HG03439 (cell line): ENCODE data around the gene ZCCHC4.
A peak's percentile ranks its signal among the peaks of the same experiment; 100 is the strongest.
"Not testable (repeated sequence)": the region's sequence is repeated elsewhere in the genome, so short reads cannot be mapped to it uniquely, and the experiment has no call there.

ENCODE experiments used
- ATAC-seq: cut with Tn5 transposase; IDR thresholded peaks from one replicate; pipeline ENCODE4 v1.9.1; 2021; ENCODE audit warnings: mild to moderate bottlenecking, moderate library complexity; ENCODE audit not compliant: unreplicated experiment

ZCCHC4 gene

DNA sequence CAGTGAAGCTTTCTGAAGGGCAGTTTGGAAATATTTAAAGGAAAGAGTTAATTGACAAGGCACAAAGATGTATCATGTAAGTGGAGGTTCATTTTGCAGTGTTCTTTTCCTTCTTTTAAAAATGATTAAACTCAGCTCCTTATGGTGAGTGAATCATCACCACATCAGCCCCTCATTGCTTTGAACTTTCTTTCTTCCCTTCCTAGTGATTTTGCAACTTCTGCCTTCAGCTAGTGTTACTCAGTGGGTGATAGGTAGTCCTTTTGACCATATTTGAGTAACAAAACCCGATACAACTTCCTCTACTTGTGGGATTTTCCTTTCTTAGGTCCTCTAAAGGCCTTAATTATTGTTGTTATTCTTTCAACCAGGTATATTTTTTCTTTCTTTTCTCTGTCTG lies 8.2 kb downstream of the ZCCHC4 start:
- no peak for ATAC-seq

DNA sequence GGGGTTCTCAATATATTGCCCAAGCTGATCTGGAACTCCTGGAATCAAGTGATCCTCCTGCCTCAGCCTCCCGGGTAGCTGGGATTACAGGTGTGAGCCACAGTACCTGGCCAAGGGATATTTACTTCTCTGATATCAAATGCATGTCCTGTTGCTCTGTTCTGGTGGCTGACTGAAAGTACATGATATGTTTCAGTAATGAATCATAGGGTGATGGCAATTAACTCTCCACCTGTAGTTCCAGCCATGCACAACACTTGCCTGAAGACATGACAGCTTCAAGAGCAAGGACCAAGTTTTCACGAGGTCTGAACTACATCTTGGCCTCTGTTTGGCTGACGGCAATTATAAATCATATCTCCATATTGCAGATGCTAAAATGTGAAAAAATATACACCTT lies 9.1 kb downstream of the ZCCHC4 start:
- no peak for ATAC-seq

DNA sequence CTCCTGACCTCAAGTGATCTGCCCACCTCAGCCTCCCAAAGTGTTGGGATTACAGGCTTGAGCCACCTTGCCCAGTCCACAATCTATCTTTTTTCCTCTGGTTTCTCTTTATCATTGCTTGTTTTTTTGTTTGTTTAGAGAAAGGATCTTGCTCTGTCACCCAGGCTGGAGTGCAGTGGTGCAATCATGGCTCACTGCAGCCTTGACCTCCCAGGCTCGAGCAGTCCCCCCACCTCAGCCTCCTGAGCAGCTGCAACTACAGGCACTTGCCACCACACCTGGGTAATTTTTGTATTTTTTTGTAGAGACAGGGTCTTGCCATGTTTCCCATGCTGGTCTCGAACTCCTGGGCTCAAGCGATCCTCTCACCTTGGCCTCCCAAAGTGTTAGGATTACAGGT lies 15.9 kb downstream of the ZCCHC4 start:
- not testable (repeated sequence) for ATAC-seq

DNA sequence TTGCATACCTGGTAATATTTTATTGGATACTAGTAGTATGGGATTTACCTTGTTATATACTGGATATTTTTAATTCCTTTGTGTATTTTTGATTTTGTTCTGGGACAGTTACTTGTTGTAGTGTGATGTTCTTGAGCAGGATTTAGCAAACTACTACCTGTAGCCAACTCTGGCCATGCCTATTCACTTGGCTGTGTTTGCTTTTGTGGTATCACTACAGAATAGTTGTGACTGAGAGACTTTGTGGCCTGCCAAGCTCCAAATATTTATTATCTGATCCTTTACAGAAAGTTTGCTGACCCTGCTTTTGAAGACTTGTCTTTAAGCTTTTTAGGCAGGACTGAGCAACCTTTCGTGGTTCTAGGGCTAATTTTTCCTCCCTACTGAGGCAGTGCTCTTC lies 17.8 kb downstream of the ZCCHC4 start:
- no peak for ATAC-seq

DNA sequence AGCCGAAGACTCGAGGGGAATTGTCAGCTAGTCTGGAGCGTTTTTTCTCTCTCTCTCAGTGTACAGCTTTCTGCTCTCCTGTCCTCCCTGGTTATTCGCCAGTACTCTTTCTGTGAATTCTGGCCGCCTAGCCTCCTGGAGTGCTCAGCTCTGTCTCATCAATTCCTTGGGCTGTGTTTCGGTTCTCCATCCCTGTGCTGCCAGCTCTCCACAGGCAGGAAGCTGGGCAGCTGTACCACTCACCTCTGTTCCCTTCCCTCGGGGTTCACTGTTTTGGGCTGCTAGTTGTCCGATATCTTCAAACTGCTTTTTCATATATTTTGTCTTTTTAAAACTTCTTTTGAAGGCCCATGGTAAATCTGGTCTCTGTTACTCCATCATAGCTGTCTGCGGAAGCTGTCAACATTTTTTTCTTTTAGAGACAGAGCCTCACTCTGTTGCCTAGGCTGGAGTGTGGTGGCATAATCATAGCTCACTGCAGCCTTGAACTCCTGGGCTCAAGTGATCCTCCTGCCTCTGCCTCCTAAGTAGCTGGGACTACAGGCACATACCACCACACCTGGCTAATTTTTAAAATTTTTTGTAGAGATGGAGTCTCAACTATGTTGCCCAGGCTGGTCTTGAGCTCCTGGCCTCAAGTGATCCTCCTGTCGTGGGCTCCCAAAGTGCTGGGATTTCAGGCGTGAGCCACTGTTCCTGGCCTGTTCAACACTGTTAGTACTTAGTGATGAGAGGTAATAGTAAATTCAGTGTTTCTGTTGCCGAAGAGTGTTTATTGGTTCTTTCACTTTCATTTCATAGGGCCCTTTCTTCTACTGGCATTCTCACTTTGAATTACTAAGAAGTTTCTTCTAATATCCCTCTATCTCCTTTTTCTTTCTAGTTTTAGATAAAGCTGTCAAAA lies 18.6 kb downstream of the ZCCHC4 start:
- peak; percentile 79 for ATAC-seq

DNA sequence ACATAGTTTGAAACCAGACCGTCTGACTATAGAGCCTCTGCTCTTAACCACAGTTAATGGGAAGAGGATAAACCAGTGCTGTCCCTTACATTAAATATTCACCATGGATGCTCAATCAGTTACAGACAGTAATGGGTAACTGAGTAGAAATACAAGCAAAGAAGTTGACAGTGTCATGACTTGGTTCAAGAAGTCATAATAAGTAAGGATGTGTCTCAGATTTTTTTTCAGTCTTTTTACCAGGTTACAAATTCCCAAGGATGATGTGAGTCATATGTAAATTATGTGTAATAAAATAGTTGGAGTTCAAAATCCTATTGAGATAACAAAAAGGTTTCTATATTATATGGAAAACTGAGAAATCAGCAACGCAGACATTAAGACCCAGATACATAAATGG lies 31.1 kb downstream of the ZCCHC4 start:
- no peak for ATAC-seq

DNA sequence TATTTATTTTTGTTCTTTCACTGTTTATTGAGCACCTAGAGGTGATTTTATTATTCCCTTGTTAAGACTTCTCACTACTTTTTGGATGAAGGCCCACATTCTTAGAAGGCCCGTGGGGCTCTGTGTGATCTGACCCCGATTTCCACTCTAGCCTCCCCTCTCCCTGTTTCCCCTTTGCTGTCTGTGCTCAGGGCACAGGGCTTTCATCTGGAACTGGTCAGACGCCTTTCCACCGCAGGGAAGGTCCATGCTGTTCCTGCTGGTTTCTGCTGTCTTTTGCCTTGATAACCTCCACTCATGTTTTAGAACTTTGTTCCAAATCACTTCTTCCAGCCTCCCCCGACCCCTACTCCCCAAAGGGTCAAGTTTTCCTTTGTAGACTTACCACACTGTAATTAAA lies 33.2 kb downstream of the ZCCHC4 start:
- no peak for ATAC-seq

DNA sequence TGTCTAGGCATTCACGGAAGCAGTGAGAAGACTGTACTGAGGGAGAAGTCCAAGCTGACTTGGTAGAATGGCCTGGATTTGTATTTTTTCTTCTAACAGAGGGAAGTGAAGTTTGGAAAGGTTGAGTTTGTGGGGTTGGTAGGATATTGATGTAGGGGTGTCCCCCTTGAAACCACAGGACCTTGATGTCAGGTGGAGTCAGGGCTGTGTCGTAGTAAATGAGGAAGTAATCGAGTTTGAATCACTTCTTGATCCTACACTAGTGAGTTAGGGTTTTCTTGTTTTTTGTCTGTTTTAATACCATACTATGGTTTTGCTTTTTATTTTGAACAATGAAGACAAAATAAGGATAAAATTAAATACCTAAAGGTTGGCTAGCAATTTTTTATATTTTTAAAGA lies 34.3 kb downstream of the ZCCHC4 start:
- no peak for ATAC-seq

DNA sequence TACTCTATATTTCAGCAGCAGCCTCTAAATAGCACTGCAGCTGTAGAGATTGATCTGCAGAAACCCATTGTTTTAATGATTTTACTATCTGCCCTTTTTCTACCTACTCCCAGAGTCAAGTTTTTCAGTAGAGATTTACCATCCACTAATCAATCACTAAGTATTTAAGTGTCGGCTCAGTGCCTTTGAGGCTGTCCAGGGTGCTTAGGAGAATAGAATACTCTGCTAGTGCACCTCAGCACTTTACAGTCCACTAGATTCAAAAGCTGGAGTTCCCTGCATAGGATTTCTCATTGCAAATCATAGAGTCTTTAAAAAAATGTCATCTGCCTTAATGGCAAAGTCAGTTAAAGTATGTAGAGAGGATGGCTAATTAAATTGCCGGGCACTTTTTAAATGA lies 34.9 kb downstream of the ZCCHC4 start:
- no peak for ATAC-seq

DNA sequence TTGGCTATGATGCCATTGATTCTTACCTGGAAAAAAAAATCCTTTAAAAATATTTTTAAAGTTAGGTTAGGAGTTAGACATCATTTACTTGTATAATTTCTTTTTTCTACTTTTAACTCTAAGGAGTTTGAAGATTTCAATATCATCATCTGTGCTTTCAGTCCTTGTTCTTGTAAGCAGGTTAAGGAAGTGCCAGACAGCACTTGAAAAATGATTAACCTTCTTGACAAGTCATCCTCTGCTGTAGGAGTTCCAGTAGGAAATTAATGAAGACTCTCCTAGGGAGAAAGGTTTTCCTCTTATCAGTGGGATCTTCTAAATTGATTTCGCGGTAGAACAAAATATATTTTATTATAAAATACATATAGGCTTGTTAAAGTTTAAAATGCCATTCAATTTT lies 35.4 kb downstream of the ZCCHC4 start:
- no peak for ATAC-seq

DNA sequence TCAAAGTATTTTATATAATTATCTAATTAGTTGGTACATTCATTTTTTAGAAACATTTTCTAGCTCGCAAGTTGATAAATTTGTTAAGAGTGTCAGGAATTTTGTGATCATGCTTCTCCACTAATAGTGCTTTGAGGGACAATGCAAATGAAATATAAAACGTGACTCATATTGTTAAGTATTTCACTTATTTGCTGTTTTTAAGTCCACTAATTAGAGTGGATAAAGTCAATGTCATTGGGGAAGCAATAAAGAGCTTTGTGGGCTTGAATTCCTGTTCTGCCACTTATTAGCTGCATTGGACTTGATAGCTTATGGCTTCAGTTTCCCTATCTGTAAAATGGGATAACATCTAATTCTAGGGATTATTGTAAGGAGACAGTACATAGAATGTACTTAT lies 38.0 kb downstream of the ZCCHC4 start:
- no peak for ATAC-seq

DNA sequence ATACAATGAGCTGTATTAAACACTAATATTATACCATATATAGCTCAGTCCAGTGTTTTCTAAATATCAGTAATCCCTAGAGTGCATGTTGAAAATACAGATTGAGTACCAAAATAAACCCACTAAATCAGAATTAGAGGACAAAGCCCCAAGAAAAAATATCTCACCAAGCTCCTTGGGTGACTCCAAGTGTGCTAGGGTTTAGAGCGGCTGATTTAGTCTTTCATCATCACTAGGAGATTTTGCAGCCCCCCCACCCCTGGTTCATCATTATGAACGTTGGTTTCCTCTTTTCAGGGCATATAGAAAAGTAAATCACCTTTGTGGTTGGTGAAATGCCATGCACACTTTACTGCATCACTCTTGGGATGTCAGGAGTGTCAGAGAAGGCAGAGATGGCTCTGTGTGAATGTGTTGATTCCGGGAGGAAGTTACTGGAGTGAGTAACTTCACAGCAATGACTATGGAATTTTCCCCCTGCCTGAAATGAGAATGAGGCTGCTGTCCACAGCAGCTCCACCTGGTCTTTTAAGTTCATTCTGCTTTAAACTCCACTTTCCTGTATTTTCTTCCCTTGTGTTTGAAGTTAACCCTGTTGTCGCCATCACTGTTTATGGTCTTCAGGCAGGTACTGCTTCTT lies 39.3 kb downstream of the ZCCHC4 start:
- ATAC-seq, result no peak

DNA sequence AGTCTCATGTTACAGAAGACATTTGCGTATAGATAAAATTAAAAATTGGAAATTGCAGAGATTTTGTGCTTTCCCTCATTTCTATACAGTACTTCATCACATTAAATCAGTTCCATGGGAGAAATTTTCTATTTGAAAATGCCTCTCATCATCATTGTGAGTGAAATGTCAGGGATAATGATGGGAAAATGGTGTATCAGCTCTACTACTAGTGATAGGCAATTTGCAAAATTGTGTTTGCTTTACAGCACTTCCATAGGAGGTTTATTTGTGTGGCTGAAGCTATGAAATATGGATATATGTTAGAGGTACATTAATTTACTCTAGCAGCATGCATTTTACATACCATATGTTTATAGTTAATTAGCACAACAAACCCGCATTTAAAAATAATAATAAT lies 43.5 kb downstream of the ZCCHC4 start:
- no peak for ATAC-seq

DNA sequence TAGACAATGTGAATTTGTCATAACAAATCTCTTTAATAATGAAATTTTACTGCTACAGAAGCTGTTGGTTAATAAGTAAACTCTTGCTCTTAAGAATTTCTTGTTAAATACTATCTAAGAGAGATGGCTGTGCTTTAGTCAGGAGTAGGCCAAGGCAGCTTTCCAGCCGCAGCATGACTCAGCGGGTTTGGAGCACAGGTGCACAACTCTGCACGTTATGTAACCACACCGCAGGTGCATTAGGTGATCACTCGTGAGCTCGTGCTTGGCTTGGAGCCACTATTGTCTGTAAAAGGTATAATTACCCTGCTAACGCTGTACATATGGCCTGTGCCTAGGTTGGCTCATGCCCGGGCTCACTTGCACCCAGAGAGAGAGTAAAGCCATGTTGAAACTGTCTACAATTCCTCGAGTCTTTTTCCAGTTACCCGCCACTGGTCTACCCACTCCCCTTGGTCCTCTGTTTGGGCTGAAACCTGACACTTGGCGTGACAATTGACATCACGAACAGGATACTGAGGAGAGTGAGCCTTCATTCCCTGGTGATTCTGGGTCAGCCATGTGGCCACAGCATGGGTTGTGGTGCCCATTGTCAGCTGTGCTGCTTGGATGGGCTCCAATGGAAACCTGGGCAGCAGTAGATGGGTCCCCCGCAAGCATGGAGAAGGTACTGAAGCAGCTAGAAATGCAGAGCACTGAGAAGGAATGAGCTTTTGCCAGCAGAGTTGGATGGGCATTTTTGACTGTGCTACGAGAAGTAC lies 46.1 kb downstream of the ZCCHC4 start:
- ATAC-seq, result no peak

DNA sequence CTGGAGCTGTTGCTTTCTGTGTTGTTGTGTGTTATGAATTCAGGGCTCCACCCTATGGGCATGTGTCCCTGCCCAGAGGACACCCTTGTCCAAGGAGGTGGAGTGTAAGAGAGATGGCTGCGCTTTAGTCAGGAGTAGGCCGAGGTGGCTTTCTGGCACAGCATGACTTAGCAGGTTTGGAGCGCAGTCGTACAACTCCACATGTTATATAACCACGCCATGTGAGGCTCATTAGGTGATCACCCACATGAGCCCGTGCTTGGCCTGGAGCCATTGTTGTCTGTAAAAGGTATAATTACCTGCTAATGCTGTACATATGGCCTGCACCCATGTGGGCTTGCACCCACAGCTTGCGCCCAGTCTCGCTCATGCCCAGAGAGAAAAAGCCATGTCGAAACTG lies 48.7 kb downstream of the ZCCHC4 start:
- no peak for ATAC-seq

DNA sequence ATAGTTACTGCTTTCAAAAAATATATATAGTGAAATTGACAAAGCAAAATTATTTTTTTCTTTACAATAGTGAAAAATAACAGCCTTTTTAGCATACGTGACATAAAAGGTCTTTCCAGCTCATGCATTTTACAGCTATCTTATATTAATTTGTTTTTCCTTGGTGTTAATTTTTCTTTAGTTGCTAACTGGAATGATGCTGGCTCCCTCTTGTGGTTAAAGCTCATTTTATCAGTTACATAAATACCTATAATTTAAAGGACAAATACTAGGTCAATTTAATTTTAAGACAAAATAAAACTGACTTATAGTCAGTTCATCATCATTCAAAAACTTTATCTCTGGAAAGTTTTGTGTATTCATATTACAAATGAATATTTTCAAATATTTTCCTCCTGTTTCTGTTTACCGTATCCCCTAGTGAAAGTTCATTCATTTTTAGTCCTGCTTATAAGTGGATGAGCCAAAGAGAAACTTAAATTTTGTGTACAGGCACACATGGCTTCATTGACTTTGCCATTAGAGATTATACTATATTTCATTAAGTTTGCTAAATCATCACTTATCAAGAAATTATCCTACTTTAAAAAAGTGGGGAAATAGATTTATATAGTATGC lies 54.5 kb downstream of the ZCCHC4 start:
- no peak for ATAC-seq

DNA sequence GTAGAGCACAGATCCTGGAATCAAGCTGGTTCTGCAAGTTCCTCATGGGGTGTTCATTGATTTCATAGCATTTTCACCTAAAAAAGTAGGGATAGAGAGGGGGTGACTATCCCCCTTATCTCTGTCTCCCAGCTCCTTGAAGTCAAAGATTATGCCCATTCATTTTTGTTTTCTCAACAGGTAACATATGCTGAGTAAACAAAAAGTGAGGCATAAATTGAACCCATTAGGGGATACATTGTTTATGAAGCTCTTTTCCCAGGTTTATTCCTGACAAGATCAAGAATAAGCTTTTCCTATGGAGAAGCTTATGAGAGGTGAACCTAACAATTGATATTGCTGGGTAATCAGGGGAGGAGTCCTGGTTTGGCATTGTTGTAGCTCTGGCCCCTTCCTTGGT lies 55.3 kb downstream of the ZCCHC4 start:
- no peak for ATAC-seq

DNA sequence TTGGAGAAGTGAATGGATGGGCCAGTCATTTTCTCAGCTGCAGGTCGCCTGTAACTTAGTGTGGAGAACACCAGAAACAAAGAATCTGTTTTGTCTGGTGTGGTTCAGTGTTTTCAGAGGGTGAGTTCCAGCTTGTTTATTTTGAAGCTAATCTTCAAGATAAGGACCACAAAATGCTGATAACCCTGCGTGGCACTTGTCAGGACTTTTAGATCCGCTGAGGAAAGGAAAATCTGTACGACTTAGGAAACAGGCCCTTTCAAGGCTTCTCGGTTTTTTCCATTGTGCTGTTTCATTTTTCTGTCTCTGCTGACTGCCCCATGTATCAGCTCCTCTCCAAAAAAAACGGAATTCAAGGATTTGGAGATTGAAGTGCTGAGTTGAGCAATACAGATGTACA lies 55.7 kb downstream of the ZCCHC4 start:
- ATAC-seq, result no peak

DNA sequence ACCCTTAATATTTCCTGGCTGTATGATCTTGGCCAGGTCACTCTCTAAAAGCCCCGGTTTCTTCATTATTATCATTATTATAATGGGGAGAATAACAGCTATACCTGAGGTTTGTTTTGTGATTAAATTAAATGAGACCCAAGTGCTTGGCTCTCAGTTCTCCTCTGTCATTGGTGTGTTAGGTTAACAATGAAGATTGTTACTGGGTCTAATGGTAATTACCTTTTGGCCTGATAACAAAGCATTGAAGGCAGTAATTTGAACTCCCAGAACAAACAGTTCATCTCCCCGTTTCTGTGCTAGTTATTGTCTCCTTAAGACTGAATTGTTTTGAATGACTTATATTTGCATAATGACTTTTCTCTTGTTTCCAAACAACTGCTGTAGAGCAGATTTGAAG lies 57.7 kb downstream of the ZCCHC4 start:
- ATAC-seq, result no peak

DNA sequence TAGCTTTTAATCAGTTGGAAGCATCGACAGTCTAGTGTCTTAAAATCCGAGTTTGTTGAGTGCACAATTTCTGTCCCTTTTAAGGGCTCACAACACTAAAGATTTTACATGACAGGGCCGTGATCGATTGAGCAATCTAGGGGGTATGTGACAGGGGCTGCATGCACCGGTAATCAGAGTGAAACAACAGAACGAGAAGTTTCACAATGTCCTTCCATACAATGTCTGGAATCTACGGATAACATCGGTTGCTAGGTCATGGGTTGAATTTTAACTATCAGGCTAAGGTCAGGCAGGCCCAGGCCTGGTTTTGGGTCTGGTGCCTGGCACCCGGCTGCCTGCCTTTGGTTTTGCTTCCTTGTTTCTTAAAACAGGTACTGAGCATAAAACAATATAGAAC lies 60.0 kb downstream of the ZCCHC4 start:
- ATAC-seq, result not testable (repeated sequence)
